Measurements from ENCODE around the gene SNRPA. TPM values are rescaled to one million over a fixed set of nuclear protein-coding genes. Genes with fewer than 3 reads are reported as not detected.
A peak's percentile ranks its signal among the peaks of the same experiment; 100 is the strongest.
"Not testable (repeated sequence)": the region's sequence is repeated elsewhere in the genome, so short reads cannot be mapped to it uniquely, and the experiment has no call there.

Gene SNRPA
- total RNA-seq, 1 donor from 2014 or later = 130 TPM

DNA sequence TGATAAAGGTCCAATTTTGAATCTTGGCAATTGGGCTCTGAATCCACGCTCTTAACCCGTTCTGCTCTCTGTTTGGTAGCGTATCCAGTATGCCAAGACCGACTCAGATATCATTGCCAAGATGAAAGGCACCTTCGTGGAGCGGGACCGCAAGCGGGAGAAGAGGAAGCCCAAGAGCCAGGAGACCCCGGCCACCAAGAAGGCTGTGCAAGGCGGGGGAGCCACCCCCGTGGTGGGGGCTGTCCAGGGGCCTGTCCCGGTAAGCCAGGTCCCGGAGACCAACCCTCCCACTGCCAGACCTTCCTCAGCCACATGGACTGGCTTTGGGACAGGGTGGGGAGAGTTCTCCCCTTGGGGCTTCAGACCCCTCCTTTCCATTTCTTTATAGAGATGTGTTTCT lies 8.3 kb downstream of the SNRPA start:
- no peak for DNase-seq (ENCODE audit: extremely low spot score, unreplicated experiment)
- H3K4me3 Mint-ChIP-seq = no peak overlapping the region
- peaks cover 32% of the 10 kb centered on the region for H3K36me3 Mint-ChIP-seq
- H3K27me3 Mint-ChIP-seq = no peaks in the 10 kb centered on the region
- no peak overlapping the region for H3K27ac Mint-ChIP-seq
- H3K9me3 Mint-ChIP-seq = no peaks in the 10 kb centered on the region
- peaks cover 12% of the 10 kb centered on the region for H3K4me1 Mint-ChIP-seq (ENCODE audit: unreplicated experiment)
- TF ChIP-seq CTCF (conservative IDR thresholded peaks at IDR 0.05) = no peak

- H3K27ac Mint-ChIP-seq = peak overlapping the region; percentile 22
Observed at GRCh38 chr19:40762754-40763470, 11.9 kb downstream of the SNRPA start.

GRCh38 chr19:40763526-40763925 lies 12.5 kb downstream of the SNRPA start:
- H3K27ac Mint-ChIP-seq = no peak overlapping the region
- no peak for DNase-seq (ENCODE audit: extremely low spot score, unreplicated experiment)
- TF ChIP-seq CTCF (conservative IDR thresholded peaks at IDR 0.05) = no peak
- no peaks in the 10 kb centered on the region for H3K4me1 Mint-ChIP-seq (ENCODE audit: unreplicated experiment)
- peaks cover 21% of the 10 kb centered on the region for H3K36me3 Mint-ChIP-seq
- no peaks in the 10 kb centered on the region for H3K9me3 Mint-ChIP-seq
- no peaks in the 10 kb centered on the region for H3K27me3 Mint-ChIP-seq
- no peak overlapping the region for H3K4me3 Mint-ChIP-seq

More at GRCh38 chr19:40762754-40763470, 11.9 kb downstream of the SNRPA start:
- no peaks in the 10 kb centered on the region for H3K27me3 Mint-ChIP-seq
- H3K9me3 Mint-ChIP-seq = no peaks in the 10 kb centered on the region
- H3K36me3 Mint-ChIP-seq = peaks cover 21% of the 10 kb centered on the region
- no peak for TF ChIP-seq CTCF (conservative IDR thresholded peaks at IDR 0.05)
- no peak for DNase-seq (ENCODE audit: extremely low spot score, unreplicated experiment)
- H3K4me1 Mint-ChIP-seq (ENCODE audit: unreplicated experiment) = no peaks in the 10 kb centered on the region
- no peak overlapping the region for H3K4me3 Mint-ChIP-seq

DNA sequence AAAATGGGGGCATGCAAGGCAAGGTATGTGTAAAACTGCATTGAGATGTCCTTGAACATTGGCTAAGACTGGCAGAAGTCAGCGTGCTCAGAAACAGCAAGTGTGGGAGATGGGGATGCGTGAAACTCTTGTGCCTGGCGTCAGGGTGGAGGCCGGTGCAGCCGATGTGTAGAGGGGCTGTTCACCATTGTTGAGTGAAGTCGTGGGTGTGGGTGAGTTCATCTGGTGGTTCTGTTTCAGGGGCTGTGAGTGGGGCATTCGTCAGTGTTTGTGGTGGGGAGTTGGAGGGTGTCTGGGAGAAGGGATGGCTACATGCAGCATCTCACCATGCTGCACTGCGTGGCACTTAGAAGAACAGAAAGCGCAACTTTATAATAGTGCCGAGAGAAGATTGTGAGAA lies 13.0 kb downstream of the SNRPA start:
- peaks cover 25% of the 10 kb centered on the region for H3K36me3 Mint-ChIP-seq
- no peaks in the 10 kb centered on the region for H3K27me3 Mint-ChIP-seq
- no peak overlapping the region for H3K27ac Mint-ChIP-seq
- H3K4me3 Mint-ChIP-seq = no peak overlapping the region
- no peaks in the 10 kb centered on the region for H3K9me3 Mint-ChIP-seq
- DNase-seq (ENCODE audit: extremely low spot score, unreplicated experiment) = no peak
- H3K4me1 Mint-ChIP-seq (ENCODE audit: unreplicated experiment) = no peaks in the 10 kb centered on the region
- no peak for TF ChIP-seq CTCF (conservative IDR thresholded peaks at IDR 0.05)

- not testable (repeated sequence) for H3K27me3 Mint-ChIP-seq; H3K4me1 Mint-ChIP-seq (ENCODE audit: unreplicated experiment); H3K9me3 Mint-ChIP-seq; H3K27ac Mint-ChIP-seq; H3K4me3 Mint-ChIP-seq; DNase-seq (ENCODE audit: extremely low spot score, unreplicated experiment)
- peaks cover 33% of the 10 kb centered on the region for H3K36me3 Mint-ChIP-seq
Observed at GRCh38 chr19:40766385-40766784, 15.4 kb downstream of the SNRPA start.

- TF ChIP-seq CTCF (conservative IDR thresholded peaks at IDR 0.05) = no peak
- Mint-ChIP-seq H3K4me3 (no peak overlapping the region), H3K27me3 (no peaks in the 10 kb centered on the region), H3K27ac (no peak overlapping the region), H3K9me3 (peaks cover 5% of the 10 kb centered on the region), H3K36me3 (peaks cover 27% of the 10 kb centered on the region), H3K4me1 (ENCODE audit: unreplicated experiment) (no peaks in the 10 kb centered on the region)
- no peak for DNase-seq (ENCODE audit: extremely low spot score, unreplicated experiment)
Observed at GRCh38 chr19:40768869-40769268, 17.9 kb downstream of the SNRPA start.

DNA sequence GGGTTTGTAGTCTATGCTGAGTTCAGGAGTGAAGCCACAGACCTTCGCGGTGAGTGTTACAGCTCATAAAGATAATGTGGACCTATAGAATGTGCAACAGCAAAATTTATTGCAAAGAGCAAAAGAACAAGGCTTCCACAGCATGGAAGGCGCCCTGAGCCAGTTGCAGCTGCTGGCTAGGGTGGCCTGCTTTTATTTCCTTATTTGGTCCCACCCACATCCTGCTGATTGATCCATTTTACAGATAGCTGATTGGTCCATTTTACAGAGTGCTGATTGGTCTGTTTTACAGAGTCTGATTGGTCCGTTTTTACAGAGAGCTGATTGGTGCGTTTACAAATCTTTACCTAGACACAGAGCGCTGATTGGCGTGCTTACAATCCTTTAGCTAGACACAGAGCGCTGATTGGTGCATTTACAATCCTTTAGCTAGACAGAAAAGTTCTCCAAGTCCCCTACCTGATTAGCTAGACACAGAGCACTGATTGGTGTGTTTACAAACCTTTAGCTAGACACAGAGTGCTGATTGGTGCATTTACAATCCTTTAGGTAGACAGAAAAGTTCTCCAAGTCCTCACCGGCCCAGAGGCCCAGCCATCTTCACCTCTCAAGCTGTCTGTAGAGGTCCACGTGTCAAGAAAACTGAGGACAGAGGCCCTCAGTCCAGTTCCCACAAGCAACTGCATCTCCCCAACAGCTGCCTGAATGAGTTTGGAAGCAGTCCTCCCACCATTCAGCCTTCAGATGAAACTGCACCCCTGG lies 20.3 kb downstream of the SNRPA start:
- not testable (repeated sequence) for H3K27me3 Mint-ChIP-seq; DNase-seq (ENCODE audit: extremely low spot score, unreplicated experiment); H3K4me1 Mint-ChIP-seq (ENCODE audit: unreplicated experiment); H3K9me3 Mint-ChIP-seq; H3K4me3 Mint-ChIP-seq
- H3K27ac Mint-ChIP-seq = peak overlapping the region; percentile 35
- peaks cover 20% of the 10 kb centered on the region for H3K36me3 Mint-ChIP-seq
